ENCODE data around the gene IQSEC3. TPM values are rescaled to one million over a fixed set of nuclear protein-coding genes. Genes with fewer than 3 reads are reported as not detected.

Gene IQSEC3
- total RNA-seq, 1 experiment from 2014 or later: not detected

- no peak overlapping the region for H3K27ac ChIP-seq (ENCODE audit: low read length)
- intact Hi-C loops (cut with micrococcal nuclease; ENCODE audit: unreplicated experiment) (no loop called here), in situ Hi-C loops (cut with HindIII; ENCODE audit: low pct_unique_long_range_greater_than_20kb, low sequenced_read_pairs) (no loop called here)
- H3K9me3 ChIP-seq (ENCODE audit: control insufficient read depth, insufficient read depth, low read depth, low read length): no peaks in the 10 kb centered on the region
- ATAC-seq: no peak
- BruUV-seq (replicated peaks): no TSS peak
- no peak for DNase-seq (ENCODE audit: low read depth, low spot score)
- POLR2A ChIA-PET: no interaction called here
- CTCF ChIA-PET: no interaction called here
- no peaks in the 10 kb centered on the region for H3K4me1 ChIP-seq (ENCODE audit: control insufficient read depth, insufficient read depth, low read length)
- no peaks in the 10 kb centered on the region for H3K27me3 ChIP-seq (ENCODE audit: control insufficient read depth, insufficient read depth, low read length)
- no peaks in the 10 kb centered on the region for H3K36me3 ChIP-seq (ENCODE audit: control insufficient read depth, insufficient read depth, low read length)
- no peak overlapping the region for H3K4me3 ChIP-seq (ENCODE audit: low read depth in 2 of 2, low read length in 2 of 2)
- TF ChIP-seq, protein P1, sequence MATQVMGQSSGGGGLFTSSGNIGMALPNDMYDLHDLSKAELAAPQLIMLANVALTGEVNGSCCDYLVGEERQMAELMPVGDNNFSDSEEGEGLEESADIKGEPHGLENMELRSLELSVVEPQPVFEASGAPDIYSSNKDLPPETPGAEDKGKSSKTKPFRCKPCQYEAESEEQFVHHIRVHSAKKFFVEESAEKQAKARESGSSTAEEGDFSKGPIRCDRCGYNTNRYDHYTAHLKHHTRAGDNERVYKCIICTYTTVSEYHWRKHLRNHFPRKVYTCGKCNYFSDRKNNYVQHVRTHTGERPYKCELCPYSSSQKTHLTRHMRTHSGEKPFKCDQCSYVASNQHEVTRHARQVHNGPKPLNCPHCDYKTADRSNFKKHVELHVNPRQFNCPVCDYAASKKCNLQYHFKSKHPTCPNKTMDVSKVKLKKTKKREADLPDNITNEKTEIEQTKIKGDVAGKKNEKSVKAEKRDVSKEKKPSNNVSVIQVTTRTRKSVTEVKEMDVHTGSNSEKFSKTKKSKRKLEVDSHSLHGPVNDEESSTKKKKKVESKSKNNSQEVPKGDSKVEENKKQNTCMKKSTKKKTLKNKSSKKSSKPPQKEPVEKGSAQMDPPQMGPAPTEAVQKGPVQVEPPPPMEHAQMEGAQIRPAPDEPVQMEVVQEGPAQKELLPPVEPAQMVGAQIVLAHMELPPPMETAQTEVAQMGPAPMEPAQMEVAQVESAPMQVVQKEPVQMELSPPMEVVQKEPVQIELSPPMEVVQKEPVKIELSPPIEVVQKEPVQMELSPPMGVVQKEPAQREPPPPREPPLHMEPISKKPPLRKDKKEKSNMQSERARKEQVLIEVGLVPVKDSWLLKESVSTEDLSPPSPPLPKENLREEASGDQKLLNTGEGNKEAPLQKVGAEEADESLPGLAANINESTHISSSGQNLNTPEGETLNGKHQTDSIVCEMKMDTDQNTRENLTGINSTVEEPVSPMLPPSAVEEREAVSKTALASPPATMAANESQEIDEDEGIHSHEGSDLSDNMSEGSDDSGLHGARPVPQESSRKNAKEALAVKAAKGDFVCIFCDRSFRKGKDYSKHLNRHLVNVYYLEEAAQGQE (IDR thresholded peaks at IDR 0.05; ENCODE audit: insufficient read depth in 1 of 2, low read depth in 2 of 2, low read length in 1 of 2): no peak
- TF ChIP-seq CTCF (IDR thresholded peaks at IDR 0.05) (no peak), POLR2AphosphoS5 (IDR thresholded peaks at IDR 0.05; ENCODE audit: low read depth, low read length) (no peak), TCF7L2 (IDR thresholded peaks at IDR 0.05; ENCODE audit: low read depth, low read length) (no peak), SIN3A (IDR thresholded peaks at IDR 0.05; ENCODE audit: borderline replicate concordance, insufficient read depth, low read depth, low read length) (no peak)
These were observed 61.5 kb downstream of the IQSEC3 start for GRCh38 chr12:128079-128478.

- no peaks in the 10 kb centered on the region for H3K27me3 ChIP-seq (ENCODE audit: control insufficient read depth, insufficient read depth, low read length)
- BruUV-seq (replicated peaks): no TSS peak
- H3K27ac ChIP-seq (ENCODE audit: low read length): no peak overlapping the region
- H3K4me1 ChIP-seq (ENCODE audit: control insufficient read depth, insufficient read depth, low read length): no peaks in the 10 kb centered on the region
- in situ Hi-C loops (cut with HindIII; ENCODE audit: low pct_unique_long_range_greater_than_20kb, low sequenced_read_pairs) (no loop called here), intact Hi-C loops (cut with micrococcal nuclease; ENCODE audit: unreplicated experiment) (no loop called here)
- ChIA-PET CTCF (no interaction called here), POLR2A (no interaction called here)
- DNase-seq (ENCODE audit: low read depth, low spot score): no peak
- TF ChIP-seq CTCF (IDR thresholded peaks at IDR 0.05) (no peak), POLR2AphosphoS5 (IDR thresholded peaks at IDR 0.05; ENCODE audit: low read depth, low read length) (no peak), SIN3A (IDR thresholded peaks at IDR 0.05; ENCODE audit: borderline replicate concordance, insufficient read depth, low read depth, low read length) (no peak), TCF7L2 (IDR thresholded peaks at IDR 0.05; ENCODE audit: low read depth, low read length) (no peak)
- TF ChIP-seq, protein P1 (IDR thresholded peaks at IDR 0.05; ENCODE audit: insufficient read depth in 1 of 2, low read depth in 2 of 2, low read length in 1 of 2): no peak
- H3K36me3 ChIP-seq (ENCODE audit: control insufficient read depth, insufficient read depth, low read length): no peaks in the 10 kb centered on the region
- no peak overlapping the region for H3K4me3 ChIP-seq (ENCODE audit: low read depth in 2 of 2, low read length in 2 of 2)
- ATAC-seq: no peak
- no peaks in the 10 kb centered on the region for H3K9me3 ChIP-seq (ENCODE audit: control insufficient read depth, insufficient read depth, low read depth, low read length)
These were observed 62.4 kb downstream of the IQSEC3 start for GRCh38 chr12:129001-129400.
